Bronchial epithelial cell (primary cell): ENCODE measurements around the gene POU2F3. TPM values are rescaled to one million over a fixed set of nuclear protein-coding genes. Genes with fewer than 3 reads are reported as not detected.

ENCODE experiments used
- DNase-seq: peaks from one replicate; pipeline ENCODE4 v3.0.0-alpha.2; 2010; ENCODE audit warnings: low read depth
- FAIRE-seq: peaks from 2 replicates; lab custom pipeline; 2011; peaks lifted over from hg19 to GRCh38; lab: Jason Lieb, UNC
- H3K27me3 ChIP-seq: 2 replicates; pipeline ENCODE4 v1.5.1; 2011; ENCODE audit warnings: low read length; ENCODE audit not compliant: control insufficient read depth, insufficient read depth
- H3K36me3 ChIP-seq: 2 replicates; pipeline ENCODE4 v1.5.1; 2011; ENCODE audit warnings: low read length; ENCODE audit not compliant: control insufficient read depth, insufficient read depth
- H3K4me3 ChIP-seq: 2 replicates; pipeline ENCODE4 v1.5.1; 2011; ENCODE audit warnings: mild to moderate bottlenecking, low read depth, low read length, control low read depth
- total RNA-seq: library from RNA; depleted of rRNA; stranded (reverse); fragments of >200 nt; gene quantifications from 2 replicates; pipeline ENCODE4 v1.2.1, GENCODE V29; 2014
- TF ChIP-seq, protein P1 (sequence below): IDR thresholded peaks from 2 replicates; pipeline ENCODE4 v1.5.1; 2011; ENCODE audit warnings: mild to moderate bottlenecking, moderate library complexity, low read length, control low read depth, inconsistent platforms; ENCODE audit not compliant: insufficient read depth, severe bottlenecking

POU2F3 gene
- total RNA-seq, 1 donor from 2014 or later = not detected

- DNase-seq = peak; percentile 95
- Histone ChIP-seq H3K36me3 (no peaks in the 10 kb centered on the region), H3K4me3 (no peak overlapping the region), H3K27me3 (no peaks in the 10 kb centered on the region)
- TF ChIP-seq, protein P1, sequence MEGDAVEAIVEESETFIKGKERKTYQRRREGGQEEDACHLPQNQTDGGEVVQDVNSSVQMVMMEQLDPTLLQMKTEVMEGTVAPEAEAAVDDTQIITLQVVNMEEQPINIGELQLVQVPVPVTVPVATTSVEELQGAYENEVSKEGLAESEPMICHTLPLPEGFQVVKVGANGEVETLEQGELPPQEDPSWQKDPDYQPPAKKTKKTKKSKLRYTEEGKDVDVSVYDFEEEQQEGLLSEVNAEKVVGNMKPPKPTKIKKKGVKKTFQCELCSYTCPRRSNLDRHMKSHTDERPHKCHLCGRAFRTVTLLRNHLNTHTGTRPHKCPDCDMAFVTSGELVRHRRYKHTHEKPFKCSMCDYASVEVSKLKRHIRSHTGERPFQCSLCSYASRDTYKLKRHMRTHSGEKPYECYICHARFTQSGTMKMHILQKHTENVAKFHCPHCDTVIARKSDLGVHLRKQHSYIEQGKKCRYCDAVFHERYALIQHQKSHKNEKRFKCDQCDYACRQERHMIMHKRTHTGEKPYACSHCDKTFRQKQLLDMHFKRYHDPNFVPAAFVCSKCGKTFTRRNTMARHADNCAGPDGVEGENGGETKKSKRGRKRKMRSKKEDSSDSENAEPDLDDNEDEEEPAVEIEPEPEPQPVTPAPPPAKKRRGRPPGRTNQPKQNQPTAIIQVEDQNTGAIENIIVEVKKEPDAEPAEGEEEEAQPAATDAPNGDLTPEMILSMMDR = peak; percentile 88
- peak; percentile 93 for FAIRE-seq
These were observed 66.7 kb downstream of the POU2F3 start for GRCh38 chr11:120306519-120307242.

- Histone ChIP-seq H3K36me3 (no peaks in the 10 kb centered on the region), H3K27me3 (no peaks in the 10 kb centered on the region), H3K4me3 (no peak overlapping the region)
- DNase-seq (no peak), FAIRE-seq (no peak)
- TF ChIP-seq, protein P1 = no peak
These were observed 67.5 kb downstream of the POU2F3 start for GRCh38 chr11:120307476-120307875.

- TF ChIP-seq, protein P1 = no peak
- H3K36me3 ChIP-seq = no peaks in the 10 kb centered on the region
- DNase-seq (no peak), FAIRE-seq (no peak)
- no peak overlapping the region for H3K4me3 ChIP-seq
- H3K27me3 ChIP-seq = no peaks in the 10 kb centered on the region
These were observed 68.1 kb downstream of the POU2F3 start for GRCh38 chr11:120308081-120308480.

DNA sequence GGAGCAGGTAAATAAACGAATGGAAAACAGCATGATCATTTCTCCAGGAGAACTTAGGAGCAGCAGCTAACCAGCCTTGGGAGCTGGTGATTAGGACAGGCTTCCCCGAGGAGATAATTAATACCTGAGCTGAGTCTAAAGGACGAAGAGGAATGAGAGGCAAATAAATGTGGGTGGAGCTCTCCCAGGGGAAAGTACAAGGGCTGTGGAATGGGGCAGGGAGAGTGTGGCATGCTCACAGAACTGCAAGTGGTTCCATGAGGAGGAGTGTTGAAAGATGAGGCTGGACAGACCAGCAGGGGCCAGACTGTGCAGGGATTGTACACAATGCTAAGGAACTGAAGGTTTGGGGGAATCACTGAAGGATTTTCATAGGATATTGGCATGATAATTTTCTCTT lies 70.9 kb downstream of the POU2F3 start:
- Histone ChIP-seq H3K4me3 (no peak overlapping the region), H3K36me3 (no peaks in the 10 kb centered on the region), H3K27me3 (no peaks in the 10 kb centered on the region)
- DNase-seq = no peak
- TF ChIP-seq, protein P1 = no peak
- FAIRE-seq = no peak

- Histone ChIP-seq H3K27me3 (no peaks in the 10 kb centered on the region), H3K4me3 (no peak overlapping the region), H3K36me3 (no peaks in the 10 kb centered on the region)
- FAIRE-seq (no peak), DNase-seq (no peak)
- TF ChIP-seq, protein P1 = no peak
These were observed 74.9 kb downstream of the POU2F3 start for GRCh38 chr11:120314861-120315260.
